AG10803 (cell line): ENCODE results near the gene CDX2.

ENCODE experiments used
- DNase-seq: peaks from one replicate; pipeline ENCODE4 v3.0.0; 2010; ENCODE audit warnings: low read depth
- H3K4me3 ChIP-seq: 2 replicates; pipeline ENCODE4 v1.5.1; 2011; ENCODE audit warnings: mild to moderate bottlenecking, low read length, control low read depth
- CTCF ChIP-seq: conservative IDR thresholded peaks from 2 replicates; pipeline ENCODE4 v1.5.1; 2011; ENCODE audit warnings: mild to moderate bottlenecking, low read length, control low read depth, inconsistent platforms

Gene CDX2

GRCh38 chr13:27959976-27960361 lies 9.1 kb downstream of the CDX2 start:
- H3K4me3 ChIP-seq: no peak overlapping the region; the same call in 1 of the 2 replicates
- no peak for TF ChIP-seq CTCF

DNA sequence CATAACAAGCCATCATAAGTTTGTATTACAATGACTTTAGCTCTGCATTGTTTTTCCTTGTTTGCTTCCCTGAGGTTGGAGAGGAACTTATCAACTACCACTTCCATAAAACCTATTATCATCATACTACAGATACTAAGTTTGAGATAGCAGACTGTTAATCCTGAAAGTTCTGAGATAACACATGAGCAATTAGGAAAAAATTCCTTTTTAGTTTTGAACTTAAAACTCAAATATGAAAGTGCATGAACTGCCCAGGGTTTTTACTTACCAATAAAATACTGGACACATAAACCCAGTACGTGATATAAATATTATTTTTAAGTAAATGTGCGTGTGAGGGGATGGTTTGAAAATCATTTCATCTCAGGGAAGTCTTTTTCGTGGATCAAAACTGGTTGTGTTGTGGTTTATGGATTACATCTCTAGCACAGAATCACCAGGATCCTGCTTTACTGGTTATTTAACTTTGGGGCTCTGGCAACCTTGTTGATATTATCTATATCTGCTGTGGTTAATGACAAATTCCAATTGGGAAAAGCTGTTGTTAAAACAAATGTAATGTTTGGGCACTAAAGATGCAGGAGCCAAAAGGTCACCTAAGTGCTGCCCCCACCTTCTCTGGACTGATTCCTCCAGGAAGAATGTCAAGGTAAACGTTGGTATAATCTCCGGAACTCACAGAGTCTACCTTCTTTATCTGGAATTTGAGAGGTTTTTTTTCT lies 12.4 kb downstream of the CDX2 start:
- TF ChIP-seq CTCF: no peak
- no peak for DNase-seq
- H3K4me3 ChIP-seq: no peak overlapping the region

More at GRCh38 chr13:27959976-27960361, 9.1 kb downstream of the CDX2 start:
- DNase-seq: no peak

DNA sequence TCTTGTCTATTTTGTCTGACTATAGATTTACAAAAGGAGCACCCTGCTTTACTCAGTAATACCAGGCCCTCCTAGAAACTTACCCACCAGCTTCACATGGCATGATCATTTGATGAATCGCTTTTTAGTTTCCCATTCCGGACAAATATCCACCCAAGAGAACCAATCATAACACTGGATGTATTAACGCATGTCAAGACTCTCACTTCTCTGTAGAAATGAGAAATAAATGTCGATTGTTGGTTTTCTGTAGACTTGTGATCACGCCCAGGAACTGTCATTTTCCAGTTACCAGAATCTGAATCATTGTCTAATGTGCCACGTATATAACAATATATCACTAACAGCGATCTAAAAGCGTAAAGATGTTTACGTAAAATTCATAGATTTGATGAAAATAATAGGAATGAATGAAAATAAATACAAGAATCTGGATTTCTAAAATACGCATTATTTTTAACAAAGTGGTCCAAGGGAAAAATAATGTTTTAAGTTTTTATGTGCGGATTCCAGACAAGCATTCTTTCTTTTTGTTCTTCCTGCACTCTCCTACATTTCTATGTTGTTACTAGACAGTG lies 14.0 kb downstream of the CDX2 start:
- H3K4me3 ChIP-seq: no peak overlapping the region
- TF ChIP-seq CTCF: no peak
- no peak for DNase-seq

DNA sequence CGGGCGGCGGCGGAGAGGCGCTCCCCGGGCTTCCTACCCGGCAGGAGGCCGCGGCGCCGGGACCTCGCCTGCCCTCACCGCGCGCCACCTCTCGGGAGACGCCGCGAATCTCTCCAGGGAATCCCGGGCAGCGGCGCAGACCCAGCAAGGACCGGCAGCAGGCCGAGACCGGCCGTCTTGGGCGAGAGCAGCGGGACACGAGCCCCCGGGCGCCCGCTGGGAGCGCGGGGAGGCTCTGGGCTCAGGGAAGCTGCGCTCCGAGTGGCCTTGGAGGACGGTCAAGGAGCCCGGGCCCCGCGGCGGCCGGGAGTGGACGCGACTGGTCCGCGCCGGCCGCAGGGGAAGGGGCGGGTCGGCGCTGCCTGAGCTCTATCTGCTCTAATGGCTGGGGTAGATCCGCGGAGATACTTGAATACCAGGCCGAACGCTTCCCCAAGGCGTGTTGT lies 14.7 kb downstream of the CDX2 start:
- peak; percentile 31 for DNase-seq
- no peak for TF ChIP-seq CTCF
- peak overlapping the region; percentile 53 for H3K4me3 ChIP-seq

- DNase-seq: peak; percentile 59
- peak overlapping the region; percentile 53 for H3K4me3 ChIP-seq
- TF ChIP-seq CTCF: peak; percentile 49
Observed at GRCh38 chr13:27953676-27954405, 15.3 kb downstream of the CDX2 start.

- DNase-seq: no peak
- peak overlapping the region; percentile 24; the same call in 1 of the 2 replicates for H3K4me3 ChIP-seq
- TF ChIP-seq CTCF: no peak
Observed at GRCh38 chr13:27952876-27953675, 16.0 kb downstream of the CDX2 start.
